Type B pancreatic cell (in vitro differentiated cells): Measurements from ENCODE around the gene CAMTA1. TPM values are rescaled to one million over a fixed set of nuclear protein-coding genes. Genes with fewer than 3 reads are reported as not detected.

Experiments
- DNase-seq: peaks from one replicate; pipeline ENCODE4 v3.0.0; 2021; ENCODE audit warnings: mixed read lengths; ENCODE audit not compliant: unreplicated experiment; ENCODE audit errors: extremely low spot score
- H3K27ac Mint-ChIP-seq: 2 replicates; pipeline ENCODE4 v1.8.0; 2021; ENCODE audit warnings: mild to moderate bottlenecking, mixed read lengths
- H3K27me3 Mint-ChIP-seq: 2 replicates; pipeline ENCODE4 v1.8.0; 2021; ENCODE audit warnings: mixed read lengths
- H3K36me3 Mint-ChIP-seq: 2 replicates; pipeline ENCODE4 v1.8.0; 2021; ENCODE audit warnings: mixed read lengths
- H3K4me1 Mint-ChIP-seq: one replicate; pipeline ENCODE4 v1.8.0; 2021; ENCODE audit warnings: mixed read lengths; ENCODE audit not compliant: unreplicated experiment
- H3K4me3 Mint-ChIP-seq: 2 replicates; pipeline ENCODE4 v1.8.0; 2021; ENCODE audit warnings: mild to moderate bottlenecking, mixed read lengths
- H3K9me3 Mint-ChIP-seq: 2 replicates; pipeline ENCODE4 v1.8.0; 2021; ENCODE audit warnings: mixed read lengths
- CTCF ChIP-seq: fragments of 200-600 bp; sonication (generic); conservative IDR thresholded peaks from 2 replicates; pipeline ENCODE4 v1.5.0; 2021; ENCODE audit warnings: antibody characterized with exemption, mild to moderate bottlenecking
- total RNA-seq: library from RNA; stranded (reverse); gene quantifications from 2 replicates; pipeline ENCODE4 v1.2.1, GENCODE V29; 2021; ENCODE audit warnings: low replicate concordance

The CAMTA1 gene
- total RNA-seq, 1 donor from 2014 or later = 82.5 TPM

GRCh38 chr1:7401814-7402547, 616.7 kb downstream of the CAMTA1 start:
- no peaks in the 10 kb centered on the region for H3K27me3 Mint-ChIP-seq
- no peak for TF ChIP-seq CTCF
- H3K4me1 Mint-ChIP-seq = peaks cover 7% of the 10 kb centered on the region
- H3K4me3 Mint-ChIP-seq = no peak overlapping the region
- H3K36me3 Mint-ChIP-seq = no peaks in the 10 kb centered on the region
- peak overlapping the region; percentile 79 for H3K27ac Mint-ChIP-seq
- DNase-seq = peak; percentile 22
- H3K9me3 Mint-ChIP-seq = peaks cover 4% of the 10 kb centered on the region

GRCh38 chr1:7402548-7402850, 617.2 kb downstream of the CAMTA1 start:
- no peak for TF ChIP-seq CTCF
- Mint-ChIP-seq H3K27ac (no peak overlapping the region), H3K9me3 (peaks cover 4% of the 10 kb centered on the region), H3K4me3 (no peak overlapping the region), H3K27me3 (no peaks in the 10 kb centered on the region), H3K4me1 (peaks cover 7% of the 10 kb centered on the region), H3K36me3 (no peaks in the 10 kb centered on the region)
- DNase-seq = no peak

- H3K9me3 Mint-ChIP-seq = peaks cover 4% of the 10 kb centered on the region
- H3K4me1 Mint-ChIP-seq = peaks cover 7% of the 10 kb centered on the region
- H3K4me3 Mint-ChIP-seq = no peak overlapping the region
- H3K36me3 Mint-ChIP-seq = no peaks in the 10 kb centered on the region
- no peak for TF ChIP-seq CTCF
- H3K27me3 Mint-ChIP-seq = no peaks in the 10 kb centered on the region
- DNase-seq = peak; percentile 63
- no peak overlapping the region for H3K27ac Mint-ChIP-seq
Measured at GRCh38 chr1:7403265-7404045, 618.2 kb downstream of the CAMTA1 start.

GRCh38 chr1:7404046-7404742, 618.9 kb downstream of the CAMTA1 start:
- Mint-ChIP-seq H3K27ac (no peak overlapping the region), H3K27me3 (no peaks in the 10 kb centered on the region), H3K36me3 (no peaks in the 10 kb centered on the region), H3K9me3 (peaks cover 2% of the 10 kb centered on the region), H3K4me3 (no peak overlapping the region), H3K4me1 (peaks cover 7% of the 10 kb centered on the region)
- TF ChIP-seq CTCF = no peak
- peak; percentile 60 for DNase-seq

GRCh38 chr1:7405844-7406500, 620.7 kb downstream of the CAMTA1 start:
- no peak overlapping the region for H3K4me3 Mint-ChIP-seq
- no peak for TF ChIP-seq CTCF
- peaks cover 7% of the 10 kb centered on the region for H3K4me1 Mint-ChIP-seq
- H3K27ac Mint-ChIP-seq = no peak overlapping the region
- no peaks in the 10 kb centered on the region for H3K36me3 Mint-ChIP-seq
- peak; percentile 42 for DNase-seq
- H3K9me3 Mint-ChIP-seq = no peaks in the 10 kb centered on the region
- H3K27me3 Mint-ChIP-seq = no peaks in the 10 kb centered on the region
